Stomach (tissue), 4 donors: ENCODE measurements around the gene NSRP1.

Source experiments
- CTCF ChIP-seq, 7 experiments: fragments of 450-650 bp in 4 of 7; fragments of 200-600 bp in 3 of 7; sonication (generic) in 3 of 7; IDR thresholded peaks; one replicate each; pipeline ENCODE4 v1.5.1; 2016 to 2019; ENCODE audit warnings: antibody characterized with exemption in 7 of 7, control low read depth in 2 of 7, mild to moderate bottlenecking in 1 of 7
- EP300 ChIP-seq: sonication (generic); formaldehyde crosslinking; IDR thresholded peaks from one replicate; pipeline ENCODE4 v1.6.1; 2017; ENCODE audit warnings: antibody characterized with exemption
- POLR2A ChIP-seq, 4 donors: fragments of 450-650 bp; IDR thresholded peaks; one replicate each; pipeline ENCODE4 v1.6.1; 2016; ENCODE audit warnings: antibody characterized with exemption in 4 of 4, control low read depth in 2 of 4, mild to moderate bottlenecking in 1 of 4, moderate library complexity in 1 of 4
- POLR2AphosphoS5 ChIP-seq, 3 donors: sonication (generic); formaldehyde crosslinking; IDR thresholded peaks; one replicate each; pipeline ENCODE4 v1.6.1; 2016; ENCODE audit warnings: antibody characterized with exemption in 3 of 3

GRCh38 chr17:30219833-30220232, 103.2 kb downstream of the NSRP1 start:
- TF ChIP-seq CTCF (IDR thresholded peaks at IDR 0.05) (no peak), POLR2AphosphoS5 (IDR thresholded peaks at IDR 0.05) (no peak), POLR2A (IDR thresholded peaks at IDR 0.05) (no peak), EP300 (no peak)
